ENCODE measurements around the gene APOA1. TPM values are rescaled to one million over a fixed set of nuclear protein-coding genes. Genes with fewer than 3 reads are reported as not detected.
"Not testable (repeated sequence)": the region's sequence is repeated elsewhere in the genome, so short reads cannot be mapped to it uniquely, and the experiment has no call there.

APOA1 gene
- total and polyA plus RNA-seq, 7 donors: 0.32 to 3.0 (median 0.55) TPM; not detected in 2

GRCh38 chr11:116838321-116839084 lies 1.1 kb upstream of the APOA1 start:
- Histone ChIP-seq H3K4me3 (no peak overlapping the region), H3K9me3 (no peaks in the 10 kb centered on the region), H3K27me3 (no peaks in the 10 kb centered on the region), H3K4me1 (peaks cover 0 to 19% (median 13%) of the 10 kb centered on the region in 4 donors), H3K36me3 (peaks cover 1 to 9% (median 4%) of the 10 kb centered on the region in 4 donors), H3K27ac (no peak overlapping the region)
- intact Hi-C loops (cut with DNase I): no loop called here
- TF ChIP-seq POLR2AphosphoS5 (IDR thresholded peaks at IDR 0.05) (no peak), POLR2A (IDR thresholded peaks at IDR 0.05) (no peak), EP300 (IDR thresholded peaks at IDR 0.05) (no peak), CTCF (IDR thresholded peaks at IDR 0.05) (no peak)
- WGBS, 2 donors: 80 to 88% methylated on average over 6 of the region's 6 CpGs
- peak; percentile 7 for DNase-seq

- no peak for TF ChIP-seq POLR2A (IDR thresholded peaks at IDR 0.05)
- TF ChIP-seq CTCF (IDR thresholded peaks at IDR 0.05): no peak
- no peak for TF ChIP-seq EP300 (IDR thresholded peaks at IDR 0.05)
- TF ChIP-seq POLR2AphosphoS5 (IDR thresholded peaks at IDR 0.05): no peak
- intact Hi-C loops (cut with DNase I): no loop called here
- DNase-seq: peak; percentile 54
- H3K36me3 ChIP-seq: no peaks in the 10 kb centered on the region
- no peaks in the 10 kb centered on the region for H3K9me3 ChIP-seq
- no peak overlapping the region for H3K4me3 ChIP-seq
- no peaks in the 10 kb centered on the region for H3K27me3 ChIP-seq
- whole genome bisulfite sequencing, 2 donors: 93 to 95% methylated on average over 7 of the region's 7 CpGs
- H3K4me1 ChIP-seq: peaks cover 0 to 19% (median 13%) of the 10 kb centered on the region in 4 donors
- H3K27ac ChIP-seq: peak overlapping the region in 2 of 4 donors; percentile 82
Observed at GRCh38 chr11:116836632-116836991, 810 bp downstream of the APOA1 start.

- Histone ChIP-seq H3K27ac (peak overlapping the region; percentile 78 to 82 (median 82)), H3K4me3 (peak overlapping the region; percentile 0 to 44 (median 36)), H3K9me3 (no peaks in the 10 kb centered on the region), H3K4me1 (peaks cover 0 to 19% (median 13%) of the 10 kb centered on the region in 4 donors), H3K27me3 (no peaks in the 10 kb centered on the region), H3K36me3 (no peaks in the 10 kb centered on the region)
- peak in 1 of 4 donors; percentile 43 for TF ChIP-seq EP300 (IDR thresholded peaks at IDR 0.05)
- peak; percentile 14 to 74 (median 53) for TF ChIP-seq POLR2AphosphoS5 (IDR thresholded peaks at IDR 0.05)
- TF ChIP-seq CTCF (IDR thresholded peaks at IDR 0.05): peak; percentile 39 to 53 (median 48)
- TF ChIP-seq POLR2A (IDR thresholded peaks at IDR 0.05): no peak
- DNase-seq: peak; percentile 94
- 13% methylated on average over 57 of the region's 57 CpGs for WGBS, 2 donors
- intact Hi-C loops (cut with DNase I): loop anchor here (1.0 kb wide), 1 partner anchor 48 kb away; the partner anchor contains the start of gene ZPR1
Observed at GRCh38 chr11:116835791-116836631, 1.4 kb downstream of the APOA1 start.

GRCh38 chr11:116835042-116835772 lies 2.2 kb downstream of the APOA1 start:
- intact Hi-C loops (cut with DNase I): loop anchor here (1.0 kb wide), 1 partner anchor 47 kb away; the partner anchor contains the start of gene ZPR1
- Histone ChIP-seq H3K36me3 (no peaks in the 10 kb centered on the region), H3K4me1 (peaks cover 0 to 19% (median 13%) of the 10 kb centered on the region in 4 donors), H3K4me3 (peak overlapping the region; percentile 0 to 44 (median 36)), H3K27me3 (no peaks in the 10 kb centered on the region), H3K9me3 (no peaks in the 10 kb centered on the region), H3K27ac (peak overlapping the region; percentile 78 to 82 (median 82))
- WGBS, 2 donors: 47 to 67% methylated on average over 28 of the region's 28 CpGs
- TF ChIP-seq EP300 (IDR thresholded peaks at IDR 0.05): no peak
- no peak for TF ChIP-seq POLR2A (IDR thresholded peaks at IDR 0.05)
- no peak for TF ChIP-seq CTCF (IDR thresholded peaks at IDR 0.05)
- no peak for TF ChIP-seq POLR2AphosphoS5 (IDR thresholded peaks at IDR 0.05)
- DNase-seq: peak; percentile 62

- not testable (repeated sequence) for H3K4me3 ChIP-seq, DNase-seq, H3K36me3 ChIP-seq, H3K9me3 ChIP-seq, H3K27me3 ChIP-seq
- WGBS, 2 donors: 81 to 82% methylated on average over 13 of the region's 13 CpGs
- Histone ChIP-seq H3K27ac (peak overlapping the region; percentile 78 to 82 (median 82)), H3K4me1 (peaks cover 0 to 19% (median 13%) of the 10 kb centered on the region in 4 donors)
- intact Hi-C loops (cut with DNase I): loop anchor here (1.0 kb wide), 1 partner anchor 46 kb away; the partner anchor contains the start of gene ZPR1
Observed at GRCh38 chr11:116834535-116835041, 2.8 kb downstream of the APOA1 start.

Measured in sigmoid colon (tissue), 7 donors.